Measurements from ENCODE around the gene NDUFA9.

Gene NDUFA9

DNA sequence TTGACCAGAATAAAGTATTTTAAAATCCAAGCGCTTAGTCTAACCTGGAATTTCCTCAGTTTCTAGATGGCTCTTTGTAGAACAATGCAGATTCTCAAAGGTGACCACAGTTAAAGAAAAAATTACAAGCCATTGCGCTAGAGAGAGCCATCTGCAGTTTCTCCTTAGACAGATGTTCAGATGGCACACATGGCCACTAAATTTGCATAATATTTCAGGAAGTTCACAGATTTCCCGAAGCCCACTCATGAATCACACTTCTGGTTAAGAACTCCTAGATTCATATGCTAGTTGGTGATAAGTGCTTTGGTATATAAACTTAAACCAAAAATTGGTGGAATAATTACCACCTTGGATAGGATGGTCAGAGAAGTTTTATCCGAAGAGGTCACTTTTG lies 812 bp upstream of the NDUFA9 start:
- Histone ChIP-seq H3K4me1 (ENCODE audit: insufficient read depth, low read length) (peaks cover 47% of the 10 kb centered on the region), H2AFZ (ENCODE audit: low read depth, low read length) (peak overlapping the region; percentile 94), H3K4me2 (ENCODE audit: insufficient read depth, low read length) (peak overlapping the region; percentile 80), H3K4me3 (ENCODE audit: low read depth in 1 of 2, low read length in 2 of 2) (peak overlapping the region; percentile 72 to 80), H3K9ac (ENCODE audit: low read depth, low read length) (peak overlapping the region; percentile 69), H3K27me3 (ENCODE audit: insufficient read depth, low read length, poor library complexity) (no peaks in the 10 kb centered on the region), H3K36me3 (ENCODE audit: insufficient read depth, low read length) (peaks cover 7% of the 10 kb centered on the region; the same call in 1 of the 2 replicates), H3K9me3 (ENCODE audit: insufficient read depth, low read length, severe bottlenecking) (no peaks in the 10 kb centered on the region), H3K79me2 (ENCODE audit: insufficient read depth, low read length) (peaks cover 47% of the 10 kb centered on the region), H3K27ac (ENCODE audit: low read length) (peak overlapping the region; percentile 95), H4K20me1 (ENCODE audit: insufficient read depth, low read length) (peaks cover 7% of the 10 kb centered on the region; the same call in 1 of the 2 replicates)
- ATAC-seq (ENCODE audit: insufficient read depth, low read depth) (0 out of 3 replicates have a peak, but pooled peaks have one; percentile 27), DNase-seq (no peak)
- TF ChIP-seq, protein P1, sequence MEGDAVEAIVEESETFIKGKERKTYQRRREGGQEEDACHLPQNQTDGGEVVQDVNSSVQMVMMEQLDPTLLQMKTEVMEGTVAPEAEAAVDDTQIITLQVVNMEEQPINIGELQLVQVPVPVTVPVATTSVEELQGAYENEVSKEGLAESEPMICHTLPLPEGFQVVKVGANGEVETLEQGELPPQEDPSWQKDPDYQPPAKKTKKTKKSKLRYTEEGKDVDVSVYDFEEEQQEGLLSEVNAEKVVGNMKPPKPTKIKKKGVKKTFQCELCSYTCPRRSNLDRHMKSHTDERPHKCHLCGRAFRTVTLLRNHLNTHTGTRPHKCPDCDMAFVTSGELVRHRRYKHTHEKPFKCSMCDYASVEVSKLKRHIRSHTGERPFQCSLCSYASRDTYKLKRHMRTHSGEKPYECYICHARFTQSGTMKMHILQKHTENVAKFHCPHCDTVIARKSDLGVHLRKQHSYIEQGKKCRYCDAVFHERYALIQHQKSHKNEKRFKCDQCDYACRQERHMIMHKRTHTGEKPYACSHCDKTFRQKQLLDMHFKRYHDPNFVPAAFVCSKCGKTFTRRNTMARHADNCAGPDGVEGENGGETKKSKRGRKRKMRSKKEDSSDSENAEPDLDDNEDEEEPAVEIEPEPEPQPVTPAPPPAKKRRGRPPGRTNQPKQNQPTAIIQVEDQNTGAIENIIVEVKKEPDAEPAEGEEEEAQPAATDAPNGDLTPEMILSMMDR (IDR thresholded peaks at IDR 0.05; ENCODE audit: borderline replicate concordance, extremely low read depth, low read length, poor library complexity, severe bottlenecking) = no peak
- no peak for TF ChIP-seq EZH2 (IDR thresholded peaks at IDR 0.05; ENCODE audit: borderline replicate concordance, low read depth, low read length, severe bottlenecking)

- H3K4me2 ChIP-seq (ENCODE audit: insufficient read depth, low read length) = peak overlapping the region; percentile 80
- peak overlapping the region; percentile 94 for H2AFZ ChIP-seq (ENCODE audit: low read depth, low read length)
- peaks cover 9% of the 10 kb centered on the region for H3K36me3 ChIP-seq (ENCODE audit: insufficient read depth, low read length)
- H3K79me2 ChIP-seq (ENCODE audit: insufficient read depth, low read length) = peaks cover 59% of the 10 kb centered on the region
- H3K4me1 ChIP-seq (ENCODE audit: insufficient read depth, low read length) = peaks cover 49% of the 10 kb centered on the region
- no peak for DNase-seq
- no peak for TF ChIP-seq EZH2 (IDR thresholded peaks at IDR 0.05; ENCODE audit: borderline replicate concordance, low read depth, low read length, severe bottlenecking)
- TF ChIP-seq, protein P1 (IDR thresholded peaks at IDR 0.05; ENCODE audit: borderline replicate concordance, extremely low read depth, low read length, poor library complexity, severe bottlenecking) = no peak
- ATAC-seq (ENCODE audit: insufficient read depth, low read depth) = no peak
- peak overlapping the region; percentile 69 for H3K9ac ChIP-seq (ENCODE audit: low read depth, low read length)
- H3K27me3 ChIP-seq (ENCODE audit: insufficient read depth, low read length, poor library complexity) = no peaks in the 10 kb centered on the region
- H3K27ac ChIP-seq (ENCODE audit: low read length) = peak overlapping the region; percentile 95
- peak overlapping the region; percentile 72 to 80 for H3K4me3 ChIP-seq (ENCODE audit: low read depth in 1 of 2, low read length in 2 of 2)
- peaks cover 7% of the 10 kb centered on the region; the same call in 1 of the 2 replicates for H4K20me1 ChIP-seq (ENCODE audit: insufficient read depth, low read length)
- no peaks in the 10 kb centered on the region for H3K9me3 ChIP-seq (ENCODE audit: insufficient read depth, low read length, severe bottlenecking)
These were observed 396 bp downstream of the NDUFA9 start for GRCh38 chr12:4649358-4649661.

DNA sequence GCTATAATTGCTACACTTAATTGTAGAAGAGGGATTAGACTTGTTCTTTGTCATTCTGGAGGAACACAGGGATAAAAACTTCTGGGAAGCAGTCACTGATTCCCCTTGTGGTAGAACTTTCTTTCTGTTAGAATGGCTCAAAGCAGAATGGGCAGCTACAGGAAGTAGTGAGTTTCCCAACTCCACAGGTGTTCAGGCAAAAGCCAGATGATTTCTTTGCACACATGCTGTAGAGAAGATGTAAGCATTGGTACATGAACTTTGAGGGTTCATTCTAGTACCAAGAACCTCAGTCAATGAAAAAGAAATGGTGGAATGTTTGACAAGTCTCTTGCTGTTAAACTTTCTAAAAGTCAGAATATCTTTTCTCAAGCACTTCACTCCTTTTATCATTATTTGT lies 4.3 kb downstream of the NDUFA9 start:
- Histone ChIP-seq H4K20me1 (ENCODE audit: insufficient read depth, low read length) (peaks cover 7% of the 10 kb centered on the region; the same call in 1 of the 2 replicates), H2AFZ (ENCODE audit: low read depth, low read length) (no peak overlapping the region), H3K79me2 (ENCODE audit: insufficient read depth, low read length) (peaks cover 61% of the 10 kb centered on the region), H3K27ac (ENCODE audit: low read length) (no peak overlapping the region), H3K4me3 (ENCODE audit: low read depth in 1 of 2, low read length in 2 of 2) (no peak overlapping the region), H3K4me2 (ENCODE audit: insufficient read depth, low read length) (no peak overlapping the region), H3K4me1 (ENCODE audit: insufficient read depth, low read length) (peaks cover 36% of the 10 kb centered on the region), H3K9ac (ENCODE audit: low read depth, low read length) (no peak overlapping the region), H3K9me3 (ENCODE audit: insufficient read depth, low read length, severe bottlenecking) (no peaks in the 10 kb centered on the region), H3K27me3 (ENCODE audit: insufficient read depth, low read length, poor library complexity) (no peaks in the 10 kb centered on the region), H3K36me3 (ENCODE audit: insufficient read depth, low read length) (peaks cover 47% of the 10 kb centered on the region)
- DNase-seq = no peak
- no peak for ATAC-seq (ENCODE audit: insufficient read depth, low read depth)
- TF ChIP-seq, protein P1 (IDR thresholded peaks at IDR 0.05; ENCODE audit: borderline replicate concordance, extremely low read depth, low read length, poor library complexity, severe bottlenecking) = no peak
- TF ChIP-seq EZH2 (IDR thresholded peaks at IDR 0.05; ENCODE audit: borderline replicate concordance, low read depth, low read length, severe bottlenecking) = no peak

DNA sequence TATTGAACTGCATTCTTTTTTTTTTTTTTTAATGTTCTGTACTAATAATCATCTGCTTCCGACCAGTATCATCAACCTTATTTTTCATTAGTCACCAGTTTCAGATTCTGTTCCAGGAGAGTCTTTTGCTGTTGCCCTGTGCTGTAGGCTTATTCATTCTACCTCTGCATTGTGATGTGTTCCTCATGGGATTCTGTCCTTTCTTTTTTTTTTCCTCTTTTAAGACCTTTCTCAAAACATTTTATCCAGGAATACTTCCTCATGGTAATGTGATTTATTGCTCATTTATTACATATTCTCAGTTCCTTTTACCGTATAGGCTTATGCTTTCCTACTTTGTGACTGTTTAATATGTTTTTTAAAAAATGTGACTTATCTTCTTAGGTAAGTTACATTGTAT lies 4.8 kb downstream of the NDUFA9 start:
- H4K20me1 ChIP-seq (ENCODE audit: insufficient read depth, low read length) = peaks cover 7% of the 10 kb centered on the region; the same call in 1 of the 2 replicates
- TF ChIP-seq EZH2 (IDR thresholded peaks at IDR 0.05; ENCODE audit: borderline replicate concordance, low read depth, low read length, severe bottlenecking) = no peak
- TF ChIP-seq, protein P1 (IDR thresholded peaks at IDR 0.05; ENCODE audit: borderline replicate concordance, extremely low read depth, low read length, poor library complexity, severe bottlenecking) = no peak

More for the DNA sequence above, 4.8 kb downstream of the NDUFA9 start:
- Histone ChIP-seq H3K36me3 (ENCODE audit: insufficient read depth, low read length) (peaks cover 51% of the 10 kb centered on the region), H3K27ac (ENCODE audit: low read length) (no peak overlapping the region), H3K4me3 (ENCODE audit: low read depth in 1 of 2, low read length in 2 of 2) (no peak overlapping the region), H3K4me1 (ENCODE audit: insufficient read depth, low read length) (peaks cover 34% of the 10 kb centered on the region), H3K4me2 (ENCODE audit: insufficient read depth, low read length) (no peak overlapping the region), H3K27me3 (ENCODE audit: insufficient read depth, low read length, poor library complexity) (no peaks in the 10 kb centered on the region), H3K79me2 (ENCODE audit: insufficient read depth, low read length) (peaks cover 56% of the 10 kb centered on the region), H3K9ac (ENCODE audit: low read depth, low read length) (no peak overlapping the region), H2AFZ (ENCODE audit: low read depth, low read length) (no peak overlapping the region), H3K9me3 (ENCODE audit: insufficient read depth, low read length, severe bottlenecking) (no peaks in the 10 kb centered on the region)
- DNase-seq (no peak), ATAC-seq (ENCODE audit: insufficient read depth, low read depth) (no peak)
